Measurements from ENCODE around the gene SMAD7. TPM values are rescaled to one million over a fixed set of nuclear protein-coding genes. Genes with fewer than 3 reads are reported as not detected.

Gene SMAD7, protein sequence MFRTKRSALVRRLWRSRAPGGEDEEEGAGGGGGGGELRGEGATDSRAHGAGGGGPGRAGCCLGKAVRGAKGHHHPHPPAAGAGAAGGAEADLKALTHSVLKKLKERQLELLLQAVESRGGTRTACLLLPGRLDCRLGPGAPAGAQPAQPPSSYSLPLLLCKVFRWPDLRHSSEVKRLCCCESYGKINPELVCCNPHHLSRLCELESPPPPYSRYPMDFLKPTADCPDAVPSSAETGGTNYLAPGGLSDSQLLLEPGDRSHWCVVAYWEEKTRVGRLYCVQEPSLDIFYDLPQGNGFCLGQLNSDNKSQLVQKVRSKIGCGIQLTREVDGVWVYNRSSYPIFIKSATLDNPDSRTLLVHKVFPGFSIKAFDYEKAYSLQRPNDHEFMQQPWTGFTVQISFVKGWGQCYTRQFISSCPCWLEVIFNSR
- 30.1 and 32.1 TPM in 2 replicates for total RNA-seq

DNA sequence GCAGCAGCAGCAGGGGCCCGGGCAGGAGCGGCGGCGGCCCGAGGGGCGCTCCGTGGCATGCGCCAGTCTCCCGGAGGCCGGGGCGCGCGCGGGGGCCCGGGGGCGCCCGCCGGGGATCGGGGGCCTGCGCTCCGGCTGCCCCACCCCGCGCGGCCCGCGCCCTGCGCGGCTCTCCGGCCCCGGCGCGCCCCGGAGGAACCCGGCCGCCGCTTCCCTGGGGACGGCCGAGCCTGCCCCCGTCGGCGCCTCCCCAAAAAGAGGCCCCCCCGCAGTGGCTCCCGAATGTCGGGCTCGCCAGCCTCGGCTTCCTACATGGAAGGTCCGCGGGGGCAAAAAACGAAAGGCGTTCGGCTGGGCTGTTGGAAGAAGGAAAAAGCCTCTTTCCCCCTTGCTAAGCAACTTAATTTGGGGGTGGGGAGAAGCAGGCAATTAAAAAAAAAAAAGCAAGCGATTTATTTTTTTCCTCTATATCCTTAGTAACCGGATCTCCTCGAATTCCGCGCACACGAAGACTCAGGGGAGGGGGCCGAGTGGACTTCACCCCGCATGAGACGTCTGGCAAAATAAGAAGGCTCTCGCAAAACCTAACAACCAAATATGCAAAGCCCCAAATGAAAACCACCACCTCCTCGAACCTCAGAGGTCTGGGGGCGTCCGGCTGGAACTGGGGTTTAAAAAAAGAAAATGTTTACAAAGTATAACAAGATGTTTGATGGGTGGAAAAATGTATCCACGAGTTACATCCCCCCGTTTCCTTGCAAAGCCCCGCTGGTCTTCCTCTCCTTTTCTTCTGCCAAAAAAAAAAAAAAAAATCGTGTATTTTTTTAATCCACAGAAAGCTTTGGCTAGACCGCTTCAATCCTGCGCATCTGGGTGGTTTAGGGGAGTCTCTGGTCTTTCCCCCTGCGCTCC, at the start of gene SMAD7:
Gene SMAD7 (minus strand): TSS at position 430 of the 912 bp plus-strand sequence. CDS start 541 bp downstream, outside the sequence.

